Measurements from ENCODE around the gene SCARB1.

DNA sequence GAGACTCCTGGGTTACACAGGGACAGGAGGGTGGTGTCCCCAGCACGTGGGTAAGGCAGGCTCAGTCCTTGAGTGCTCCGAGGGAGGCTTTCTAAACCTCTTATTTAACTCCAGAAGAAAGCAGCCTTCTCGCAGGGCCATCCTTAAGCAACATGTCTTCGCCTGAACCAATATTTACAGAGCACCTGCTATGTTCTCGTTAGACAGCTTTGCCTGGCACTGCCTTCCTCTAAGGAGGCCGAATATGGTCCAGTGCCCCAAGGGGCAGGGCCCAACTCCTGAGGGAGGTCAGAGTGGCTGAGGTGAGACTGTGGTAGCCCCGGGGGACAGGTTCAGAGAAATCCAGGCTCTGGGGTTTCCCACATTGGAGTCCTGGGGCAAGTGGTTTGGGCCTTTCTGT lies 2.1 kb upstream of the SCARB1 start:
- TF ChIP-seq, protein P1, sequence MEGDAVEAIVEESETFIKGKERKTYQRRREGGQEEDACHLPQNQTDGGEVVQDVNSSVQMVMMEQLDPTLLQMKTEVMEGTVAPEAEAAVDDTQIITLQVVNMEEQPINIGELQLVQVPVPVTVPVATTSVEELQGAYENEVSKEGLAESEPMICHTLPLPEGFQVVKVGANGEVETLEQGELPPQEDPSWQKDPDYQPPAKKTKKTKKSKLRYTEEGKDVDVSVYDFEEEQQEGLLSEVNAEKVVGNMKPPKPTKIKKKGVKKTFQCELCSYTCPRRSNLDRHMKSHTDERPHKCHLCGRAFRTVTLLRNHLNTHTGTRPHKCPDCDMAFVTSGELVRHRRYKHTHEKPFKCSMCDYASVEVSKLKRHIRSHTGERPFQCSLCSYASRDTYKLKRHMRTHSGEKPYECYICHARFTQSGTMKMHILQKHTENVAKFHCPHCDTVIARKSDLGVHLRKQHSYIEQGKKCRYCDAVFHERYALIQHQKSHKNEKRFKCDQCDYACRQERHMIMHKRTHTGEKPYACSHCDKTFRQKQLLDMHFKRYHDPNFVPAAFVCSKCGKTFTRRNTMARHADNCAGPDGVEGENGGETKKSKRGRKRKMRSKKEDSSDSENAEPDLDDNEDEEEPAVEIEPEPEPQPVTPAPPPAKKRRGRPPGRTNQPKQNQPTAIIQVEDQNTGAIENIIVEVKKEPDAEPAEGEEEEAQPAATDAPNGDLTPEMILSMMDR (IDR thresholded peaks at IDR 0.05): no peak
- no peak for TF ChIP-seq POLR2A (IDR thresholded peaks at IDR 0.05)
